ENCODE measurements around the gene TMEM53. TPM values are rescaled to one million over a fixed set of nuclear protein-coding genes. Genes with fewer than 3 reads are reported as not detected.

The TMEM53 gene
- total RNA-seq, 1 donor from 2014 or later = 11.5 TPM

GRCh38 chr1:44650159-44650831, 24.0 kb downstream of the TMEM53 start:
- no peak for TF ChIP-seq CTCF (IDR thresholded peaks at IDR 0.05; ENCODE audit: borderline replicate concordance)
- Histone ChIP-seq H3K4me1 (peaks cover 19% of the 10 kb centered on the region), H3K9me3 (replicated peaks) (no peaks in the 10 kb centered on the region), H3K36me3 (peaks cover 83% of the 10 kb centered on the region), H3K4me3 (no peak overlapping the region), H3K27me3 (ENCODE audit: low read depth) (no peaks in the 10 kb centered on the region), H3K27ac (replicated peaks) (peak overlapping the region; percentile 84)
- peak; percentile 74 for DNase-seq
- intact Hi-C loops (cut with micrococcal nuclease) = no loop called here

- DNase-seq = no peak
- peaks cover 88% of the 10 kb centered on the region for H3K36me3 ChIP-seq
- H3K27ac ChIP-seq (replicated peaks) = peak overlapping the region; percentile 84
- no peak overlapping the region for H3K4me3 ChIP-seq
- peaks cover 24% of the 10 kb centered on the region for H3K4me1 ChIP-seq
- no peak for TF ChIP-seq CTCF (IDR thresholded peaks at IDR 0.05; ENCODE audit: borderline replicate concordance)
- no peaks in the 10 kb centered on the region for H3K9me3 ChIP-seq (replicated peaks)
- H3K27me3 ChIP-seq (ENCODE audit: low read depth) = no peaks in the 10 kb centered on the region
- intact Hi-C loops (cut with micrococcal nuclease) = no loop called here
These were observed 24.5 kb downstream of the TMEM53 start for GRCh38 chr1:44649788-44650158.

GRCh38 chr1:44648529-44649250, 25.6 kb downstream of the TMEM53 start:
- no peaks in the 10 kb centered on the region for H3K27me3 ChIP-seq (ENCODE audit: low read depth)
- H3K4me3 ChIP-seq = no peak overlapping the region
- H3K36me3 ChIP-seq = peaks cover 88% of the 10 kb centered on the region
- TF ChIP-seq CTCF (IDR thresholded peaks at IDR 0.05; ENCODE audit: borderline replicate concordance) = no peak
- intact Hi-C loops (cut with micrococcal nuclease) = no loop called here
- H3K4me1 ChIP-seq = peaks cover 34% of the 10 kb centered on the region
- no peak for DNase-seq
- no peak overlapping the region for H3K27ac ChIP-seq (replicated peaks)
- H3K9me3 ChIP-seq (replicated peaks) = no peaks in the 10 kb centered on the region

- Histone ChIP-seq H3K36me3 (peaks cover 91% of the 10 kb centered on the region), H3K9me3 (replicated peaks) (no peaks in the 10 kb centered on the region), H3K4me1 (peaks cover 42% of the 10 kb centered on the region), H3K27me3 (ENCODE audit: low read depth) (no peaks in the 10 kb centered on the region), H3K27ac (replicated peaks) (no peak overlapping the region), H3K4me3 (no peak overlapping the region)
- no peak for DNase-seq
- intact Hi-C loops (cut with micrococcal nuclease) = no loop called here
- TF ChIP-seq CTCF (IDR thresholded peaks at IDR 0.05; ENCODE audit: borderline replicate concordance) = no peak
These were observed 26.4 kb downstream of the TMEM53 start for GRCh38 chr1:44647896-44648295.

GRCh38 chr1:44646261-44647110, 27.8 kb downstream of the TMEM53 start:
- Histone ChIP-seq H3K27me3 (ENCODE audit: low read depth) (no peaks in the 10 kb centered on the region), H3K9me3 (replicated peaks) (no peaks in the 10 kb centered on the region), H3K36me3 (peaks cover 98% of the 10 kb centered on the region), H3K4me3 (no peak overlapping the region), H3K27ac (replicated peaks) (peak overlapping the region; percentile 59), H3K4me1 (peaks cover 56% of the 10 kb centered on the region)
- TF ChIP-seq CTCF (IDR thresholded peaks at IDR 0.05; ENCODE audit: borderline replicate concordance) = no peak
- no peak for DNase-seq
- intact Hi-C loops (cut with micrococcal nuclease) = no loop called here

Measured in left ventricle myocardium inferior (tissue), 1 donor.